CD4-positive, alpha-beta T cell treated with Interleukin-1 beta for 1 hour (primary cell): ENCODE results near the gene RPS28.
"Not testable (repeated sequence)": the region's sequence is repeated elsewhere in the genome, so short reads cannot be mapped to it uniquely, and the experiment has no call there.

Experiments used
- DNase-seq, 2 donors: peaks; one replicate each; pipeline ENCODE4 v3.0.0-alpha.2; 2020 to 2022

The RPS28 gene

GRCh38 chr19:8342684-8343482, 21.6 kb downstream of the RPS28 start, which contains the start of gene KANK3:
Gene KANK3, minus strand, starts transcription at chr19:8343262. Its CDS starts 5,434 bp downstream, at chr19:8337828.
- peak; percentile 93 to 94 for DNase-seq

GRCh38 chr19:8343483-8343844, 22.2 kb downstream of the RPS28 start:
- DNase-seq, result no peak

GRCh38 chr19:8349629-8350372, 28.5 kb downstream of the RPS28 start:
- DNase-seq, result not testable (repeated sequence)

GRCh38 chr19:8352134-8352827, 31.0 kb downstream of the RPS28 start:
- DNase-seq, result no peak

- DNase-seq, result not testable (repeated sequence)
These were observed 31.5 kb downstream of the RPS28 start for GRCh38 chr19:8352845-8353244.

GRCh38 chr19:8355631-8356402, 34.5 kb downstream of the RPS28 start:
- peak in 1 of 2 donors; percentile 9 for DNase-seq

GRCh38 chr19:8357007-8357521, 35.8 kb downstream of the RPS28 start:
- DNase-seq, result no peak

GRCh38 chr19:8358948-8359347, 37.7 kb downstream of the RPS28 start:
- DNase-seq, result no peak

- DNase-seq, result no peak
These were observed 38.9 kb downstream of the RPS28 start for GRCh38 chr19:8360196-8360595.

GRCh38 chr19:8361921-8362793, 40.9 kb downstream of the RPS28 start:
- DNase-seq, result peak in 1 of 2 donors; percentile 16

- peak; percentile 32 to 49 for DNase-seq
These were observed 42.8 kb downstream of the RPS28 start, which contains the start of gene ANGPTL4 for GRCh38 chr19:8363803-8364771. Gene ANGPTL4, plus strand, starts transcription at chr19:8364155. Its CDS starts 167 bp downstream, at chr19:8364322.

- DNase-seq, result no peak
These were observed 44.9 kb downstream of the RPS28 start for GRCh38 chr19:8366121-8366581.

GRCh38 chr19:8366961-8367326, 45.6 kb downstream of the RPS28 start:
- no peak for DNase-seq

GRCh38 chr19:8367327-8368001, 46.2 kb downstream of the RPS28 start:
- DNase-seq, result no peak

- no peak for DNase-seq
These were observed 49.1 kb downstream of the RPS28 start for GRCh38 chr19:8370176-8371010.

- DNase-seq, result no peak
These were observed 49.9 kb downstream of the RPS28 start for GRCh38 chr19:8371011-8371804.
